Measurements from ENCODE around the gene CCN5.
A peak's percentile ranks its signal among the peaks of the same experiment; 100 is the strongest.
"Not testable (repeated sequence)": the region's sequence is repeated elsewhere in the genome, so short reads cannot be mapped to it uniquely, and the experiment has no call there.

Gene CCN5

GRCh38 chr20:44714701-44715498 lies at the start of gene CCN5:
Gene CCN5, plus strand, starts transcription at chr20:44715369. Its CDS starts 22 bp downstream, at chr20:44715391.
- no peak for DNase-seq

GRCh38 chr20:44666066-44666465 lies 49.1 kb upstream of the CCN5 start:
- DNase-seq: no peak

- not testable (repeated sequence) for DNase-seq
Measured at GRCh38 chr20:44670851-44671250, 44.3 kb upstream of the CCN5 start.

GRCh38 chr20:44671541-44671940 lies 43.6 kb upstream of the CCN5 start:
- not testable (repeated sequence) for DNase-seq

- DNase-seq: not testable (repeated sequence)
Measured at GRCh38 chr20:44672318-44672902, 42.8 kb upstream of the CCN5 start.

GRCh38 chr20:44678242-44678641 lies 36.9 kb upstream of the CCN5 start:
- DNase-seq: no peak

GRCh38 chr20:44678990-44679611 lies 36.1 kb upstream of the CCN5 start:
- DNase-seq: no peak

- DNase-seq: no peak
Measured at GRCh38 chr20:44681796-44682566, 33.2 kb upstream of the CCN5 start.

- DNase-seq: peak; percentile 14
Measured at GRCh38 chr20:44683263-44684046, 31.7 kb upstream of the CCN5 start.

- no peak for DNase-seq
Measured at GRCh38 chr20:44684047-44684967, 30.9 kb upstream of the CCN5 start.

- no peak for DNase-seq
Measured at GRCh38 chr20:44686934-44687333, 28.2 kb upstream of the CCN5 start.

GRCh38 chr20:44688053-44688625 lies 27.0 kb upstream of the CCN5 start:
- DNase-seq: no peak

- no peak for DNase-seq
Measured at GRCh38 chr20:44689809-44690208, 25.4 kb upstream of the CCN5 start.

- DNase-seq: no peak
Measured at GRCh38 chr20:44690781-44691423, 24.3 kb upstream of the CCN5 start.

- no peak for DNase-seq
Measured at GRCh38 chr20:44691424-44692423, 23.4 kb upstream of the CCN5 start.

GRCh38 chr20:44692932-44693480 lies 22.2 kb upstream of the CCN5 start:
- no peak for DNase-seq

- no peak for DNase-seq
Measured at GRCh38 chr20:44693627-44694026, 21.5 kb upstream of the CCN5 start.

- DNase-seq: no peak
Measured at GRCh38 chr20:44694159-44694558, 21.0 kb upstream of the CCN5 start.

GRCh38 chr20:44695295-44695673 lies 19.9 kb upstream of the CCN5 start:
- DNase-seq: no peak
